Nephron progenitor cell (in vitro differentiated cells): Measurements from ENCODE around the gene ATP11A.
"Not testable (repeated sequence)": the region's sequence is repeated elsewhere in the genome, so short reads cannot be mapped to it uniquely, and the experiment has no call there.

Experiments
- DNase-seq: peaks from one replicate; pipeline ENCODE4 v3.0.0; 2021
- H3K27ac Mint-ChIP-seq: 2 replicates; pipeline ENCODE4 v1.8.0; 2021; ENCODE audit warnings: mild to moderate bottlenecking, moderate library complexity, mixed read lengths
- H3K27me3 Mint-ChIP-seq: 2 replicates; pipeline ENCODE4 v1.8.0; 2021; ENCODE audit warnings: mild to moderate bottlenecking, low read depth, mixed read lengths; ENCODE audit not compliant: poor library complexity
- H3K36me3 Mint-ChIP-seq: 2 replicates; pipeline ENCODE4 v1.8.0; 2021; ENCODE audit warnings: low read depth, mixed read lengths
- H3K4me1 Mint-ChIP-seq: 2 replicates; pipeline ENCODE4 v1.8.0; 2021; ENCODE audit warnings: mixed read lengths
- H3K4me3 Mint-ChIP-seq: 2 replicates; pipeline ENCODE4 v1.8.0; 2021; ENCODE audit warnings: mild to moderate bottlenecking, moderate library complexity, mixed read lengths
- H3K9me3 Mint-ChIP-seq: 2 replicates; pipeline ENCODE4 v1.8.0; 2021; ENCODE audit warnings: mild to moderate bottlenecking, moderate library complexity, mixed read lengths
- CTCF ChIP-seq: fragments of 200-600 bp; sonication (generic); IDR thresholded peaks from 2 replicates; pipeline ENCODE4 v1.5.0; 2021; ENCODE audit warnings: antibody characterized with exemption

ATP11A gene

GRCh38 chr13:112855859-112856258, 166.0 kb downstream of the ATP11A start:
- TF ChIP-seq CTCF: no peak
- no peaks in the 10 kb centered on the region for H3K9me3 Mint-ChIP-seq
- peaks cover 85% of the 10 kb centered on the region for H3K36me3 Mint-ChIP-seq
- peak overlapping the region; percentile 36 for H3K27ac Mint-ChIP-seq
- H3K27me3 Mint-ChIP-seq: peaks cover 8% of the 10 kb centered on the region
- no peak overlapping the region for H3K4me3 Mint-ChIP-seq
- DNase-seq: no peak
- peaks cover 2% of the 10 kb centered on the region for H3K4me1 Mint-ChIP-seq

- Mint-ChIP-seq H3K36me3 (peaks cover 85% of the 10 kb centered on the region), H3K4me3 (no peak overlapping the region)
Measured at GRCh38 chr13:112857914-112858490, 168.2 kb downstream of the ATP11A start.

GRCh38 chr13:112859128-112859816, 169.4 kb downstream of the ATP11A start:
- no peak for DNase-seq
- no peak for TF ChIP-seq CTCF
- H3K27me3 Mint-ChIP-seq: peaks cover 3% of the 10 kb centered on the region
- H3K4me1 Mint-ChIP-seq: no peaks in the 10 kb centered on the region
- no peaks in the 10 kb centered on the region for H3K9me3 Mint-ChIP-seq
- no peak overlapping the region for H3K27ac Mint-ChIP-seq
- H3K36me3 Mint-ChIP-seq: peaks cover 73% of the 10 kb centered on the region
- no peak overlapping the region for H3K4me3 Mint-ChIP-seq

More at GRCh38 chr13:112857914-112858490, 168.2 kb downstream of the ATP11A start:
- no peak for TF ChIP-seq CTCF
- DNase-seq: no peak
- H3K4me1 Mint-ChIP-seq: no peaks in the 10 kb centered on the region
- H3K27me3 Mint-ChIP-seq: peaks cover 3% of the 10 kb centered on the region
- H3K9me3 Mint-ChIP-seq: no peaks in the 10 kb centered on the region
- no peak overlapping the region for H3K27ac Mint-ChIP-seq

GRCh38 chr13:112859817-112860190, 170.0 kb downstream of the ATP11A start:
- Mint-ChIP-seq H3K4me3 (no peak overlapping the region), H3K36me3 (peaks cover 70% of the 10 kb centered on the region), H3K27ac (peak overlapping the region; percentile 56), H3K9me3 (no peaks in the 10 kb centered on the region), H3K4me1 (no peaks in the 10 kb centered on the region), H3K27me3 (peaks cover 3% of the 10 kb centered on the region)
- DNase-seq: no peak
- TF ChIP-seq CTCF: no peak

- Mint-ChIP-seq H3K27me3 (peaks cover 3% of the 10 kb centered on the region), H3K4me1 (peaks cover 14% of the 10 kb centered on the region), H3K36me3 (peaks cover 64% of the 10 kb centered on the region), H3K9me3 (no peaks in the 10 kb centered on the region), H3K4me3 (no peak overlapping the region), H3K27ac (peak overlapping the region; percentile 29)
- no peak for TF ChIP-seq CTCF
- no peak for DNase-seq
Measured at GRCh38 chr13:112861876-112862615, 172.2 kb downstream of the ATP11A start.

GRCh38 chr13:112863356-112863755, 173.5 kb downstream of the ATP11A start:
- H3K36me3 Mint-ChIP-seq: peaks cover 63% of the 10 kb centered on the region
- H3K9me3 Mint-ChIP-seq, DNase-seq, H3K27ac Mint-ChIP-seq, H3K27me3 Mint-ChIP-seq, H3K4me3 Mint-ChIP-seq: not testable (repeated sequence)
- H3K4me1 Mint-ChIP-seq: peaks cover 14% of the 10 kb centered on the region

- not testable (repeated sequence) for H3K9me3 Mint-ChIP-seq, DNase-seq, H3K4me3 Mint-ChIP-seq, H3K27ac Mint-ChIP-seq, H3K27me3 Mint-ChIP-seq
- Mint-ChIP-seq H3K36me3 (peaks cover 57% of the 10 kb centered on the region), H3K4me1 (peaks cover 14% of the 10 kb centered on the region)
Measured at GRCh38 chr13:112865478-112865877, 175.6 kb downstream of the ATP11A start.
